ENCODE results near the gene C1QTNF3.

- TF ChIP-seq CTCF (IDR thresholded peaks at IDR 0.05; ENCODE audit: insufficient read depth, low read length, poor library complexity, severe bottlenecking) (no peak), EZH2phosphoT487 (conservative IDR thresholded peaks at IDR 0.05; ENCODE audit: low read length) (no peak)
Measured at GRCh38 chr5:33975852-33976251, 67.2 kb downstream of the C1QTNF3 start.
